HL-60/S4 treated with phorbol 12-myristate 13-acetate at 8.2 ng/mL for 4 days and 3 days (cell line): ENCODE data around the gene LHX2.

Source experiments
- in situ Hi-C: fragments of 300-500 bp; cut with MboI; formaldehyde crosslinking; loops from 2 replicates; pipeline ENCODE4 v1.15.0; 2022; ENCODE audit warnings: low sequenced_read_pairs

The LHX2 gene

GRCh38 chr9:124012368-124013301, 1.1 kb downstream of the LHX2 start:
- in situ Hi-C loops, result no loop called here

GRCh38 chr9:124013309-124014210, 2.0 kb downstream of the LHX2 start:
- in situ Hi-C loops, result no loop called here

GRCh38 chr9:124014211-124014955, 2.8 kb downstream of the LHX2 start:
- in situ Hi-C loops, result no loop called here

- in situ Hi-C loops, result no loop called here
These were observed 3.5 kb downstream of the LHX2 start for GRCh38 chr9:124014956-124015660.

GRCh38 chr9:124015661-124016131, 4.1 kb downstream of the LHX2 start:
- in situ Hi-C loops, result no loop called here

GRCh38 chr9:124016175-124017050, 4.8 kb downstream of the LHX2 start:
- in situ Hi-C loops, result no loop called here

- in situ Hi-C loops, result no loop called here
These were observed 5.7 kb downstream of the LHX2 start for GRCh38 chr9:124017051-124017928.

GRCh38 chr9:124017929-124018729, 6.6 kb downstream of the LHX2 start:
- in situ Hi-C loops, result no loop called here

GRCh38 chr9:124018730-124019697, 7.4 kb downstream of the LHX2 start:
- in situ Hi-C loops, result no loop called here

GRCh38 chr9:124019771-124020519, 8.4 kb downstream of the LHX2 start:
- in situ Hi-C loops, result no loop called here

- in situ Hi-C loops, result no loop called here
These were observed 9.2 kb downstream of the LHX2 start for GRCh38 chr9:124020520-124021384.

GRCh38 chr9:124021385-124021769, 9.8 kb downstream of the LHX2 start:
- in situ Hi-C loops, result no loop called here

- in situ Hi-C loops, result no loop called here
These were observed 10.9 kb downstream of the LHX2 start for GRCh38 chr9:124022201-124023121.

- in situ Hi-C loops, result no loop called here
These were observed 12.5 kb downstream of the LHX2 start for GRCh38 chr9:124024107-124024506.
